Sigmoid colon (tissue), 4 donors: ENCODE results near the gene IL17C.

Source experiments
- CTCF ChIP-seq, 4 experiments: fragments of 450-650 bp in 3 of 4; fragments of 200-600 bp in 1 of 4; IDR thresholded peaks; one replicate each; pipeline ENCODE4 v1.5.1; 2016 to 2019; ENCODE audit warnings: antibody characterized with exemption in 4 of 4, mild to moderate bottlenecking in 3 of 4, moderate library complexity in 2 of 4
- POLR2A ChIP-seq, 2 donors: fragments of 450-650 bp; IDR thresholded peaks; one replicate each; pipeline ENCODE4 v1.6.1; 2016; ENCODE audit warnings: antibody characterized with exemption in 2 of 2, mild to moderate bottlenecking in 2 of 2, moderate library complexity in 2 of 2
- POLR2AphosphoS5 ChIP-seq, 4 donors: sonication (generic); formaldehyde crosslinking; IDR thresholded peaks; one replicate each; pipeline ENCODE4 v1.6.1; 2017; ENCODE audit warnings: antibody characterized with exemption in 4 of 4

GRCh38 chr16:88640039-88640495 lies 1.7 kb downstream of the IL17C start:
- TF ChIP-seq POLR2A (IDR thresholded peaks at IDR 0.05) (no peak), CTCF (IDR thresholded peaks at IDR 0.05) (no peak), POLR2AphosphoS5 (IDR thresholded peaks at IDR 0.05) (no peak)
